OCI-LY1 (cell line): ENCODE data around the gene PHRF1.

ENCODE experiments used
- H2AFZ ChIP-seq: fragments of 200-600 bp; sonication (generic), shearing (Covaris generic); 2 replicates; pipeline ENCODE4 v1.6.0; 2014; ENCODE audit warnings: antibody characterized with exemption, mild to moderate bottlenecking, low read length
- H3F3A ChIP-seq: fragments of 200-600 bp; sonication (generic), shearing (Covaris generic); 2 replicates; pipeline ENCODE4 v1.6.0; 2014; ENCODE audit warnings: mild to moderate bottlenecking, antibody characterized with exemption, low read length, moderate library complexity; ENCODE audit not compliant: insufficient read depth
- H3K27ac ChIP-seq: fragments of 200-600 bp; sonication (generic); 2 replicates; pipeline ENCODE4 v1.5.1; 2014; ENCODE audit warnings: low read length, mixed run types, mild to moderate bottlenecking, low read depth; ENCODE audit not compliant: poor library complexity, severe bottlenecking
- H3K27me3 ChIP-seq: fragments of 200-600 bp; sonication (generic); 2 replicates; pipeline ENCODE4 v1.6.0; 2014; ENCODE audit warnings: antibody characterized with exemption, mild to moderate bottlenecking, low read length, moderate library complexity; ENCODE audit not compliant: insufficient read depth
- H3K36me3 ChIP-seq: fragments of 200-600 bp; sonication (generic); 2 replicates; pipeline ENCODE4 v1.6.1; 2014; ENCODE audit warnings: mild to moderate bottlenecking, antibody characterized with exemption, low read length, moderate library complexity, mixed read lengths; ENCODE audit not compliant: insufficient read depth
- H3K4me1 ChIP-seq: fragments of 200-600 bp; sonication (generic); 2 replicates; pipeline ENCODE4 v1.5.1; 2014; ENCODE audit warnings: mild to moderate bottlenecking, low read length, moderate library complexity; ENCODE audit not compliant: insufficient read depth, severe bottlenecking
- H3K4me2 ChIP-seq: fragments of 200-600 bp; sonication (generic), shearing (Covaris generic); 2 replicates; pipeline ENCODE4 v1.6.1; 2014; ENCODE audit warnings: low read length
- H3K4me3 ChIP-seq: fragments of 200-600 bp; sonication (generic); 2 replicates; pipeline ENCODE4 v1.5.1; 2014; ENCODE audit warnings: low read length, low read depth, mild to moderate bottlenecking, mixed read lengths; ENCODE audit not compliant: poor library complexity, severe bottlenecking
- H3K79me2 ChIP-seq: fragments of 200-600 bp; shearing (Covaris generic); 2 replicates; pipeline ENCODE4 v1.6.1; 2016; ENCODE audit warnings: mixed run types, low read length, mixed read lengths; ENCODE audit not compliant: insufficient read depth
- H3K9ac ChIP-seq: fragments of 200-600 bp; sonication (generic), shearing (Covaris generic); 2 replicates; pipeline ENCODE4 v1.6.1; 2014; ENCODE audit warnings: mild to moderate bottlenecking, low read length, mixed read lengths
- H3K9me2 ChIP-seq: fragments of 200-600 bp; sonication (generic), shearing (Covaris generic); 2 replicates; pipeline ENCODE4 v1.6.1; 2014; ENCODE audit warnings: low read depth, mild to moderate bottlenecking, low read length, mixed read lengths
- H3K9me3 ChIP-seq: fragments of 200-600 bp; shearing (Covaris generic); 2 replicates; pipeline ENCODE4 v1.6.1; 2014; ENCODE audit warnings: low read length, mixed read lengths
- H4K20me1 ChIP-seq: fragments of 200-600 bp; sonication (generic), shearing (Covaris generic); 2 replicates; pipeline ENCODE4 v1.6.0; 2016; ENCODE audit warnings: mild to moderate bottlenecking, low read length; ENCODE audit not compliant: insufficient read depth
- CTCF ChIP-seq: fragments of 200-600 bp; sonication (generic), shearing (Covaris generic); IDR thresholded peaks from 2 replicates; pipeline ENCODE4 v1.5.1; 2017; ENCODE audit warnings: mild to moderate bottlenecking, antibody characterized with exemption, low read length, moderate library complexity, mixed read lengths
- EZH2 ChIP-seq: fragments of 200-600 bp; sonication (generic), shearing (Covaris generic); IDR thresholded peaks from 2 replicates; pipeline ENCODE4 v1.8.0; 2017; ENCODE audit warnings: borderline replicate concordance, mixed run types, mild to moderate bottlenecking, antibody characterized with exemption, low read length, moderate library complexity, mixed read lengths

The PHRF1 gene

GRCh38 chr11:541433-541885, 34.8 kb upstream of the PHRF1 start:
- no peaks in the 10 kb centered on the region for H3K27me3 ChIP-seq
- TF ChIP-seq CTCF (no peak), EZH2 (no peak)
- peaks cover 1% of the 10 kb centered on the region; the same call in 1 of the 2 replicates for H3F3A ChIP-seq
- H3K9ac ChIP-seq, result no peak overlapping the region
- no peaks in the 10 kb centered on the region for H3K9me3 ChIP-seq
- H3K79me2 ChIP-seq, result no peaks in the 10 kb centered on the region
- no peak overlapping the region for H3K27ac ChIP-seq
- H4K20me1 ChIP-seq, result no peaks in the 10 kb centered on the region
- H3K4me2 ChIP-seq, result no peak overlapping the region
- no peaks in the 10 kb centered on the region for H3K9me2 ChIP-seq
- no peak overlapping the region for H2AFZ ChIP-seq
- peaks cover 20% of the 10 kb centered on the region for H3K4me1 ChIP-seq
- no peak overlapping the region for H3K4me3 ChIP-seq
- H3K36me3 ChIP-seq, result no peaks in the 10 kb centered on the region

GRCh38 chr11:544817-545166, 31.5 kb upstream of the PHRF1 start:
- H3K9me3 ChIP-seq, result no peaks in the 10 kb centered on the region
- no peak overlapping the region for H3K27ac ChIP-seq
- no peaks in the 10 kb centered on the region; the same call in 1 of the 2 replicates for H3K36me3 ChIP-seq
- no peak overlapping the region for H2AFZ ChIP-seq
- H4K20me1 ChIP-seq, result no peaks in the 10 kb centered on the region
- no peaks in the 10 kb centered on the region for H3K79me2 ChIP-seq
- H3K4me1 ChIP-seq, result peaks cover 8% of the 10 kb centered on the region
- no peaks in the 10 kb centered on the region for H3F3A ChIP-seq
- no peak overlapping the region for H3K4me3 ChIP-seq
- no peaks in the 10 kb centered on the region; the same call in 1 of the 2 replicates for H3K27me3 ChIP-seq
- no peaks in the 10 kb centered on the region for H3K9me2 ChIP-seq
- H3K9ac ChIP-seq, result no peak overlapping the region
- H3K4me2 ChIP-seq, result no peak overlapping the region
- TF ChIP-seq CTCF (no peak), EZH2 (no peak)

DNA sequence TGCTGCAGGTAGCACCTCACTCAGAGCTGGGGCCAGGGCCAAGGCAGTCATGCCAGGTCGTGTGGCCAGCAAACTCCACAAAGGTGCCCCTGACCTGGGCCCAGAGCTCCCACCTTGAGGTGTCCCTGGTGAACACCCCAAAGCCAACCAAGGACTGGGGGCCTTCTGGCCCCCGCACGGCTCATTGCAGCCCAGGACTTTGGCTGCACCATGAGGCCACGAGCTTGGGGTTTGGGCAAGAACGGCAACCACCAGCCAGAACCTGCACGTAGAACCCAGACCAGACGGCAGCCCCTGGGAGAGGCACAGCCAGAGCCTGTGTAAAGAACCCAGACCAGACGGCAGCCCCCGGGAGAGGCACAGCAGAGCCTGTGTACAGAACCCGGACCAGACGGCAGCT, 31.1 kb upstream of the PHRF1 start:
- H3K27me3 ChIP-seq, result no peaks in the 10 kb centered on the region; the same call in 1 of the 2 replicates
- H3K4me1 ChIP-seq, result peaks cover 8% of the 10 kb centered on the region
- H3K9me2 ChIP-seq, result no peaks in the 10 kb centered on the region
- H3K4me2 ChIP-seq, result no peak overlapping the region
- TF ChIP-seq CTCF (no peak), EZH2 (no peak)
- no peaks in the 10 kb centered on the region; the same call in 1 of the 2 replicates for H3K36me3 ChIP-seq
- no peak overlapping the region for H3K9ac ChIP-seq
- no peaks in the 10 kb centered on the region for H3K9me3 ChIP-seq
- no peak overlapping the region for H2AFZ ChIP-seq
- no peaks in the 10 kb centered on the region for H3K79me2 ChIP-seq
- H3K4me3 ChIP-seq, result no peak overlapping the region
- no peaks in the 10 kb centered on the region for H4K20me1 ChIP-seq
- H3F3A ChIP-seq, result no peaks in the 10 kb centered on the region
- no peak overlapping the region for H3K27ac ChIP-seq
